SK-N-SH (cell line): ENCODE measurements around the gene OR9Q1.

Experiments
- MEF2A ChIP-seq: IDR thresholded peaks from 2 replicates; pipeline ENCODE4 v1.4.0; 2012; ENCODE audit warnings: low read depth, borderline replicate concordance
- POLR2AphosphoS5 ChIP-seq: IDR thresholded peaks from 2 replicates; pipeline ENCODE4 v1.6.1; 2012; ENCODE audit warnings: low read depth, low read length
- RCOR1 ChIP-seq: fragments of 150-350 bp; IDR thresholded peaks from 2 replicates; pipeline ENCODE4 v1.6.1; 2017; ENCODE audit warnings: antibody characterized with exemption, low read length
- SIN3A ChIP-seq: IDR thresholded peaks from 2 replicates; pipeline ENCODE4 v1.6.1; 2012; ENCODE audit warnings: low read depth, mild to moderate bottlenecking, low read length, moderate library complexity, borderline replicate concordance
- SMC3 ChIP-seq: IDR thresholded peaks from 2 replicates; pipeline ENCODE4 v1.6.1; 2012; ENCODE audit warnings: low read depth, low read length, improper control_type of control experiment
- TF ChIP-seq, protein P1 (sequence below): fragments of 200-600 bp; sonication (generic); IDR thresholded peaks from 2 replicates; pipeline ENCODE4 v1.6.1; 2017; ENCODE audit warnings: antibody characterized with exemption, mild to moderate bottlenecking, moderate library complexity
- TF ChIP-seq, protein P2 (sequence below): IDR thresholded peaks from 2 replicates; pipeline ENCODE4 v1.4.0; 2012; ENCODE audit warnings: low read depth
- TF ChIP-seq, protein P3 (sequence below): IDR thresholded peaks from 2 replicates; pipeline ENCODE4 v1.4.0; 2012; ENCODE audit warnings: low read depth, borderline replicate concordance

DNA sequence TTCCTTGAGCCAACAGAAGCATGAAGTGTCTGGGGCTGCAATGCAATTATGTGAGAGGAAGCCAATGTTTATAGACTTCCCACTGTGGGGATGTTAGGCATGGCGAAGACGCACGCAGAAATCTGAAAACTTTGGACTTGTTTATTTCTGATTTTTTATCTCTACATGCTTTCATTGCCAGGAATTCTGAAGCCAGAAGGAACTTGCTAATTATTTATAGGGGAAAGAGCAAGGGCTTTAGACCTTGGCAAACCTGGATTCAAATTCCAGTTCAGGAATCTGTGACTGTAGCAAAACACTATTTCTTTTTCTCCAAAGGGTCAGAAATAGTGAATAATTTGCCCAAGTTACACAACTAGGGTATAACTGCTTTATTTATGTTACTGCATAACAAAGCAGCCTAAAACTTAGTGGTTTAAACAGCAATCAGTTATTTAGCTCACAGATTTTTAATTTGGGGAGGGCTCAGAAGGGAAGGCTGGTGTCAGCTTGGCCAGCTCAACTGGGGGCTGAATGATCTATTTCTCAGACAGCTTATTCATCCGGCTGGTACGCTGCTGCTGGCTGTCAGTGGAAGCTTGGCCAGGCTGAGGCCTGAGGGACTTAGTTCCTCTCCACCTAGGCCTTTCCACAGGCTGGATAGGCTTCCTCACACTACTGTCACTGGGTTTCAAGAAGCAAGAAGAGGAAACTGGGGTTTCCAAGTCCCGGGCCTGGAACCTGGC, 5.2 kb downstream of the OR9Q1 start:
- no peak for TF ChIP-seq SIN3A
- TF ChIP-seq, protein P1, sequence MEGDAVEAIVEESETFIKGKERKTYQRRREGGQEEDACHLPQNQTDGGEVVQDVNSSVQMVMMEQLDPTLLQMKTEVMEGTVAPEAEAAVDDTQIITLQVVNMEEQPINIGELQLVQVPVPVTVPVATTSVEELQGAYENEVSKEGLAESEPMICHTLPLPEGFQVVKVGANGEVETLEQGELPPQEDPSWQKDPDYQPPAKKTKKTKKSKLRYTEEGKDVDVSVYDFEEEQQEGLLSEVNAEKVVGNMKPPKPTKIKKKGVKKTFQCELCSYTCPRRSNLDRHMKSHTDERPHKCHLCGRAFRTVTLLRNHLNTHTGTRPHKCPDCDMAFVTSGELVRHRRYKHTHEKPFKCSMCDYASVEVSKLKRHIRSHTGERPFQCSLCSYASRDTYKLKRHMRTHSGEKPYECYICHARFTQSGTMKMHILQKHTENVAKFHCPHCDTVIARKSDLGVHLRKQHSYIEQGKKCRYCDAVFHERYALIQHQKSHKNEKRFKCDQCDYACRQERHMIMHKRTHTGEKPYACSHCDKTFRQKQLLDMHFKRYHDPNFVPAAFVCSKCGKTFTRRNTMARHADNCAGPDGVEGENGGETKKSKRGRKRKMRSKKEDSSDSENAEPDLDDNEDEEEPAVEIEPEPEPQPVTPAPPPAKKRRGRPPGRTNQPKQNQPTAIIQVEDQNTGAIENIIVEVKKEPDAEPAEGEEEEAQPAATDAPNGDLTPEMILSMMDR: no peak
- no peak for TF ChIP-seq SMC3
- no peak for TF ChIP-seq MEF2A
- no peak for TF ChIP-seq RCOR1
- no peak for TF ChIP-seq POLR2AphosphoS5
- TF ChIP-seq, protein P2, sequence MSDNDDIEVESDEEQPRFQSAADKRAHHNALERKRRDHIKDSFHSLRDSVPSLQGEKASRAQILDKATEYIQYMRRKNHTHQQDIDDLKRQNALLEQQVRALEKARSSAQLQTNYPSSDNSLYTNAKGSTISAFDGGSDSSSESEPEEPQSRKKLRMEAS: no peak
- TF ChIP-seq, protein P3, sequence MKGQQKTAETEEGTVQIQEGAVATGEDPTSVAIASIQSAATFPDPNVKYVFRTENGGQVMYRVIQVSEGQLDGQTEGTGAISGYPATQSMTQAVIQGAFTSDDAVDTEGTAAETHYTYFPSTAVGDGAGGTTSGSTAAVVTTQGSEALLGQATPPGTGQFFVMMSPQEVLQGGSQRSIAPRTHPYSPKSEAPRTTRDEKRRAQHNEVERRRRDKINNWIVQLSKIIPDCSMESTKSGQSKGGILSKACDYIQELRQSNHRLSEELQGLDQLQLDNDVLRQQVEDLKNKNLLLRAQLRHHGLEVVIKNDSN: no peak
